GM19467 (cell line): Measurements from ENCODE around the gene ADAMTS17.

Experiments
- ATAC-seq: cut with Tn5 transposase; IDR thresholded peaks from one replicate; pipeline ENCODE4 v1.9.1; 2021; ENCODE audit warnings: mild to moderate bottlenecking, moderate library complexity; ENCODE audit not compliant: unreplicated experiment

ADAMTS17 gene

DNA sequence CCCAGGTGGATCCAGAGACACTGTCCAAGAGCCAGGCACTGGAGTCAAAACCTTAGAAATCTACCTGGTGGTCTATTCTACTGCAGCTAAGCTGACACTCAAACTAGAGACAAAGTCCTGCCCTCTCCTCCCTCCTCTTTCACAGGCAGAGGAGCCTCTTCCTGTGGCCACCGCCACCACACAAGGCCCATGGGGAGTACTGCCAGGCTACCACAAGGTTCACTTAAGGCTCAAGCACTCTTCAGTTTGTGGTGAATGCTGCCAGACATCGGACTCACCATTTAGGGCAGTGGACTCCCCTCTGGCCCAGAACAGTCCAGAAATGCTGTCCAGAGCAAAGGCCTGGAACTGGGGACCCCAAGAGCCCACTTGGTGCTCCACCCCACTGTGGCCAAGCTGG is 160.9 kb downstream of the ADAMTS17 start:
- no peak for ATAC-seq

DNA sequence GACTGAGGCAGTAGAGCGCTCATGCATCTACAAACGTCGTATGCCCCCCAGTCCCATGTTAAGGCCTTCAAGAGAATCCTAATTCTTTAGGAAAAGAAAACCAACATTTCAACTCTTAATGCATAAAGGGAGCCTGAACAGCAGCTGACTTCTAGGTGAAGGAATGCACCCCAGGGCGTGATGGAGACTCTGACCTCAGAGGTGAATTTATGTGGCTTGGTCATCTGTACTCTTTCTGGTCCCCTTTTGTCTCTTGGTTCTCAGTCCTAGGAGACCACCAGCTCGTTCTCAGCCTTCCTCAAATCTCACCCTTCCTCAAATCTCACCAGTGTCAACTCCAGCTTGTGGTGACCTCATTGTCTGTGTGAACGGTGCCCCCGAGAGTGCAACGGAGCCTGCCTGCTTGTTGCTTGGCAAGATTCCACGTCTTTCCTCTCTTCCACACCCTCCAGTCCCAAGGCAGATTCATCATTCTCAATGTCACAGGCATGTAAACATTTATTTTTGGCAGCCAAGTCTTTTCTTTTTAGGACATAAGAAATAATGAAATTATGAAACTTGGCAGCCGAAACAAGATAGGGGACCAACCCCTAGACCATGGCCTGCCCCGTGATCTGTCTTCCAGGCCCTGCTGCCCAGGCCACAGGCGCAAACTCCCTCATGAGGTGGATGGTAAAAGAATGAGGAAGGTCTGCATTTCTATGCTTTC is 166.2 kb downstream of the ADAMTS17 start:
- no peak for ATAC-seq

DNA sequence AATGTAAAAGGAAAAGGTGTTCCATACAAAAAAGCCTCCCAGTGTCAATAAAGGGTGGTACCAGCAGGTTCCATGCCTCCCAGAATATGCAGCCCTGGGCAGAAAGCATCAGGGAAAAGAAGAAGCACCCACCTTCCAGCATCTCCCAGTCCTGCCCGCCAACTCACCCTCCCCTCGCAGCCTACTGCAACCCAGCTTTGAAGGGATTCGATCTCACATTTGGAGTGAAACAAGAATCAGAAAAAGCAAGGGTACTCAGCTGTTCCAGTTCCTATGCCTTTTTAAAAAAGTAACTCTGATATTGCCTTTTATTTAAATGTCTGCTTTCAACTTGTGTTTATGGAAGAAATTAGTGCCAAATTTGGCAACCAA is 166.9 kb downstream of the ADAMTS17 start:
- no peak for ATAC-seq

DNA sequence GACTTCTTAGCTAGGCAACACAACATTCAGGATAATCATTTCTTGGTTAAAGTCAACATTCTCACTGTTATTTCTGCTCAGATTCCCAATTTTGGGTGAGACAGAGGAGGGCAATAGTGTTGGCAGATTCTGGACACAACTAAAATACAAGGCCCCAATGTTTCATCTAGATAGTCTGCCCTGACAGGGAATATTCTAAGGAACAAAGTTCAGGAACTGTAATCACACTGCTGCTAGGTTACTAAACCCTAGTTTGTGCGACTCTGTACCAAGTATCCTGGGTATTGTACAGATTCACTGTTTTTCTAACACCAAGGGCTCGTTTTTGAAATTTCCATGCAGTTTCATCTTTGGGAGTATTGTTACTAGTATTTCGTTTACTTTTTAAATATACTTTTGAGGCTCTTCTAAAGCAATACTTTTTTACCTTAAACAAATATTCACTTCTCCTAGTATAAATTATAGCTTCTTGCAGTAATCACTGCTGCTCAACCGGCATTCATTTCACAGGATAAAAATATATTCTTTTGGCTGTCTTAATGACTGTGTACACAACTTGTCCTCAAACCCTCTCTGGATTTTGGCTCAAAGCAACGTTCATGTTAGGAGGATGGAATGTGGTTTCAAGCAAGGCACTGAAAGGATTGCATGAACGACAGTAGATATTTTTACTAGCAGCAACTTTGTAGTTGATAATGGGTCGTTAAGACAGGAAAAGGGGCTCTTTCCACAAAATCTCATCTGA is 167.4 kb downstream of the ADAMTS17 start:
- ATAC-seq, result no peak

DNA sequence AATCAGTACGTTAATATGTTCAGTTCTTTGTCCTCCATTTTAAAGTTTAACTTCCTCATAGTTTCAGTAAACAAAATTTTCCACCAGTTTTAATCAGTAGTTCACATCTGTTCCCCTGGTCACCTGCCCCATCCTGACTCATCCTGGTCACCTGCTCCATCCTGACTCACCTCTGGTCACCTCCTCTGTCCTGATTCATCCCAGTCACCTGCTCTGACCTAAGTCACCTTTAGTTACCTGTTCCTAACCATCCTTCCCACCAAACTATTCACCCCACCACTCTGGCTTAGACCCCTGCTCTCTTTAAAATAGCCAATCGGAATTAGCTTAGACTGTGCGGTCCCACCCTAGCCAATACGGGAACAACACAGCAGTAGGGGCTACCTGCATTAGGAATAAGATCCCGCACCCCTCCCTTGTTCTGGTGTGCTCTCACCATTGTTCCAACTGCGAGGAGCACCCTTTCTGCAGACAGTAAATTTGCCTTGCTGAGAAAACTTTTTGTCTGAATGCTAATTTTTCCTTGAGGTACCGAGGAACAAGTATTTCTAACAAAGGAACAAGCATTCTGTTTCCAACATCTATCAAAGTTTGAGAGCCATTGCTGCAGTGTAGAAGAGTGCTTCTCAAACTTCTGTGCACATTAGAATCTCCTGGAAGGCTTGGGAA is 169.3 kb downstream of the ADAMTS17 start:
- ATAC-seq, result no peak

DNA sequence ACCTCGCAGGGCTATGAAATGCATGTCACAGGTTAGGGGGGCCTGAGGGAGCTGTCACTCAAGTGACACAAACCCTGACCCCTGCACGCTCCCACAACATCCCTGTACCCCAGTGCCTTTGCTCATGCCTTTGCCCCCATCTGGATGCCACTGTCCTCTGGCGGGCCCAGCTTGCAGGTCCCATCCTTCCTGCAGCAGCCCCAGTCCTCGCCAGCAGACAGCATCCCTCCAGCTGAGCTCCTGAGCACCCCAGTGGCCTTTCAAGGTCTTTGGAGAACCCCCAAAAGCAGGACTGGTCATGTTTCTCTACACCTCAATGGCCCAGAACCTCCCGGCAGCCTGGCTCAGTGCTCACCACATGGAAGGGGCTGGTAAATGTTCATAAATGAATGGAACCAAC is 170.4 kb downstream of the ADAMTS17 start:
- ATAC-seq, result no peak

DNA sequence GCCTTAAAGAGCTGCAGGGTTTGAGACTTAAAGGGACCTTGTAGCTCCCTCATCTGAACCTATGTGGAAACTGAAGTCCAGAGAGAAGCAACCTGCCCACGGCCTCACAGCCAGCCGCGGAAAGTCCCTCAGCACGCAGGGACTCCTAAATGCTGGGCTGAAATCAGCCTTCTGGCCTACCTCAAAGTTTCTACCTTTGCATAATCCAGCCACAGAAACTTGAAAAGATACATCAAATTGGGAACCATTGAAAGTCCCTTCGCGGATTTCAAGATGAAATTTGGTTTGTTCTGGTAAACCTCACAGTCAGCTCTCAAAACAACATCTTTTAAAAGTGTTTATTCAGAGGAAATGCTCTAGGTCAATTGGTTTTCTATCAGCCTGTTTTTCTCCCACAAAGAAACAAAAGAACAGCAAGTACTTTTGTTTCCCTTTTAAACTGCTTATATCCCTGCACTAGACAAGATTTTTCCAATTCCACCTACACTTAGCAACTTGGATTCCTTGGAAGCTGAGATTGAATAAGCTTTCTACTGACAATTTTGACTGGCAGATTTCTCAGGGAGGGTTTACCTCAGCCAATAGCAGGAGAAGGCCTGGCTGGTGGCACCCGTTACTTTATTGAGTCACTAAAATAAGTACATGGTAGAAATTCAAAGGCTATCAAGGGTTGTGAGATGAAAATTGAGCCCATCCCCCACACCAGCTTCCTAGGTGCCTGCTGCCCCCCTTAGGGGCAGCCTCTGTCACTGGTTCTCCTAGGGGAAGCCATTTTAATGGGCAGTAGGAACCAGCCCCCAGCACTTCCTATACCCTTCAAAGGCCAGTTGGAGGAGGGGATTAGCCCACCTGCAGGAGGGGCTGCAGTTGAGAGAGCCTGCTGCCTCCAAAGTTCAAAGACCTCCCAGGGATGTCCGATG is 171.2 kb downstream of the ADAMTS17 start:
- no peak for ATAC-seq

DNA sequence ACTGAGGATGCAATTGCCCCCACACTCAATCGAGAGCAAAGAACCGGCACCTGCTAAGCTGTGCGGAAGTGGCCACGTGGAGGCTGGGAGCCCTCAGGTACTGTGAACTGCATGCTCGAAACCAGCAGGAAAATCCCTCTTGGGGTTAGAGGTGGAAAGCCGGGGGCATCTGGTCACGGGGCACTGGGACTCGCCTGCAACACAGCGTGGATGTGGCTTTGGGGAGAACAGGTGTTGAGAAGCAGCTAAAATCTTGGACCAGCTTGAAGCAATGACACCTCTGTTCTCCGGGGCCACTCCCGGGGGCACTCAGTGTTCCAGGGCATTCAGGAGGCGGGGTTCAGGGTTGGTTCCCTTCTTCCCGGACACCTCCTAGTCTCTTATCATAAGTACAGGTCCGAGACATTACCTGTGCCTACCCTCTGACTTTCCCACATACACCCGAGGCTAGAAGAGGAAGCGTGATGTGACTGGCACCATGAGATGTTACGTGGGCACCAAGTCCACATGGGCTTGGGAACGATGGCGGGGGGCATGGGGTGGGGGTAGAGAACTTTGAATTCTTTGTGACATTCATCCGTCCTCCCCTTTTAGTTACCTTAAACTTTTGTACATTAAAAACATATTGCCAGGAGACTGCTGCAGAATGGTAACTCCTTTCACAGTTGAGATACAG is 172.0 kb downstream of the ADAMTS17 start:
- ATAC-seq, result no peak

DNA sequence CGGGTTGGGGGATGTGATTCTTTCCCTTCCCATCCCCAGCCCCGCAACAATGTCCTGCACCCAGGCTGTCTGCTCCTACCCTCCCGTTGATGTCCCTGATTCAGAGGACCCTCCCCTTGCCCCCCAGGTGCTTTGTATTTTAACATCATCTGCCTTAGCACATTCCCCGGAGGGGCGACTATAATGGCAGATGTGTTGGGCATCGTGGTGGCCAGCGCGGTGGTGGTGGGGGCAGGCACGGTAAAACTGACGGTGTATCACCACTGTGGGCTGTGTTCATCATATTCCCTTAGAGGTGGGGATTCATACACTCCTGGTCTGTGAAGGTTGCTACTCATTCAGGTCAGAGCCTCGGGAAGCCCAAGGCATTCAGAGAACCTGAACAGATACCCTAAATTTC is 173.0 kb downstream of the ADAMTS17 start:
- ATAC-seq, result no peak

DNA sequence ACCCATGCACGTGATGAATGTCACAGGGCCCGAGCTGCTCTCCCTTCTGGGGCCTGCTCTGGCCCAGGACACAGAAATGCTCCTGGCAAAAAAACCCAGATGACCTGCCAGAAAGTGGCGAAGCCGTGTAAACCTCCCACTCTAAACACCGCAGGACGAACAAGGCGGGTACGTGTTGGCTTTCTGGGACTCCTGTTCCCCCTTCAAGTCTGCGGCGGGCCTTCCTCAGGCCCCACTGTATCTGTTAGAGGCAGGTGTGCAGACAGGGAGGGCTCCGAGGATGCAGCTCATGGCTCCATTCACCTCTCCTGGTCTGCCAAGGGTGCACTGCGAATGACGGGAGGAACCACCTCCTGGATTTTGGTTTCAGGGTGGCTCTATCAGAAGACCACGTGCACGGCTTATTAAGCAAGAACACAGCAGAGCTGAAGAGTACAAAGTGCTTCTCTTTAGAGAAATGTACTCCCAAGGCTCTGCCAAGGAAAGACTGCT is 173.8 kb downstream of the ADAMTS17 start:
- no peak for ATAC-seq

DNA sequence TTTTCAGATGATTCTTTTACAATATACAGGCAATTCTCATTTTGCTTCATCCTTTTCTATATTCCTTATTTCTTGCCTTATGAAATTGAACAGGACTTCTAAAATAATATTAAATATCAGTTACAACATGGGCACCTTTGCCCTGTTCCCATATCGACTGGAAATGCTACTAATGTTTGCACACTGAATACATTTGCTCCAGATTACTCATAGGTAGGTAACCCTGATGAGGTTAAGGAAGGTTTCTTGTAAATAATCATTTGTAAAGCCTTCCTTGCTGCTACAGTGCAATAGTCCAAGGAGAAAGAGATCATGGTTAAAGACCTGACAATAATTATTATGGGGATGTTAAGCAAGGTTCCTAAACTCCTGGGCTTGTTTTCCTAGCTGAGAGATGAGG is 175.5 kb downstream of the ADAMTS17 start:
- ATAC-seq, result no peak

DNA sequence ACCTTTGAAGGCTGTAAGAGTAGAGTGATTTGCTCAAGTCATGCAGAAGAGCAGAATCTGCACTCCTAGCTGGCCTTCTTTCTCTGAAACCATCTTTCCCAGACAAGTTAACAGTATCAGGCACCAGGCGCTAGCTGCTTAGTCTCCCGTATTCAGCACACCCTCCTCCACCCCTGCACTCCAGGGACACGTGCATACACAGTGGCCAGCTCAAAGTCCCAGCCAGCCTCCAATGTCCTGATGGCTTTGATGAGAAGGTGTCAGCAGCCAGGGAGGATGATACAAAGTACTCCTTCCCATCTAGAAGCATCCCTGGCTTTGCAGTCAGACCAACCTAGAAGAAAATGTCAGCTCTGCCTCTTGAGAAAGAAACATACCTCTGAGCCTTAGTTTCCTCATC is 177.8 kb downstream of the ADAMTS17 start:
- ATAC-seq, result no peak

DNA sequence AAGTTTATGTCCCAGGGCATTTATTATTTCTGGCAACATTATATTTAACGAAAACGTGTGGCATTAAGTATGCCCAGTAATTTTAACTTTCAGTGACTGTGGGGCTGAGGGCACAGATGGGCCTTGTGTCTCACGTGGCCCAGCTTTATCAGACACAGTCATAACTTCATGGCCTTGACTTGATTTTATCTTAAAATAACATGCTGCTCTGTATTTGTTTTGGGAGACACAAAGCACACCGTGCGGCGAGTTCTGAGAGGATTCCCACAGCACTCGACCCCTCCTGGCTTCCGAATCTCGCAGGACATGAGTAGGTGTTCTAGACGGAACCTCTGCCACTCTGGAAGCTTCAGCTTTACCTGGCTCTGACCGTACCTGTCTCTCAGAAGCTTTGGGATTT is 180.8 kb downstream of the ADAMTS17 start:
- ATAC-seq, result no peak

DNA sequence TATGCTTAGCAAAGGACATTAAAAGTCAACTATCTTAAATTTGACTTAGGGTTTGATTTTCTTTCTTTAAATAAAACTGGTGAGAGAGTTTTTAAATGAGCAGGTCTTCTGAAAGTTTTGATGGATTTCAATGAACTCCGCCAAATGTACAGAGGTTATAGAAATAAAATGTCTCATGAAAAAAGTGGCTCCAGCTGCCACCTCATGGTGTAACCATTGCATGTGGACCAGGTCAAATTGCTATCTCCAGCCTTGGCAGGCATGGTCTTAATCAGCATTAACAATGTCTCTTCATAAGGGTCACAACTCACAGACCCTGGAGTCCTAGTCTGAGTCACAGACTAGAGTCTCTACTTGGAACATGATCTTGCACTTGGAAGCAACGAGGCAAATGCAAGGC is 182.3 kb downstream of the ADAMTS17 start:
- no peak for ATAC-seq

DNA sequence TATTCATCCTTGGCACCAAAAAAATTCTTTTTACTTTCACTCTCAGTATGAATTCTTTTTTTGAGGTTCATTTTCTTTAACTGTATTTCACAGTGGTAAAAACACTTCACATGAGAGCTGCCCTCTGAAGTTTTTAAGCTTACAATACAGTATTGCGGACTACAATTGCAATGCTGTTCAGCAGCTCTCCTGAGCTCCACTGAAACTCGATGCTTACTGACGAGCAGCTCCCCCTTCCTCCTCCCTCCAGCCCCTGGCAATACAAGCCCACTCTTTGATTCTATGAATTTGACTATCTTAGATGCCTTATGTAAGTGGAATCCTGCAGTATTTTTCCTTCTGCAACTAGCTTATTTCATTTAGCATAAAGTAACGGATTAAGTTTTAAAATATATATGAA is 183.4 kb downstream of the ADAMTS17 start:
- ATAC-seq, result no peak

DNA sequence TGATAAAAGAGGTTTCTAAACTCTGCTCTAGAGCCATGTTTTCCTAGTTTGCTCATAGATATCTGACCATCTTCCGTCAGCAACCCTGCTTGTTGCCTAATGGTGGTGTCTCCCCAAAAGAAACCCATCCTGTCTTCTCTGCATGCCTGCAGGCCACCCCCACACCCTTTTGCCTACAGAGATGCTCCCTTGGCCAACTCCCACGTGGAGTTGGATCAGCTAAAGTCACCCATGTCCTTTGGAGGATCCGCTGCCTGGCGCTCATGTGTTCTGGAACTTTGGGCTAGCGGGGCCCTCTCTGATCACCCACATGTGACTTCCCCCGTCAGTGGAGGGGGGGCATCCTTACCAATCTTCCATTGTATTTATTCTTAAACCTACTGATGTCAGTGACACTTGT is 185.6 kb downstream of the ADAMTS17 start:
- ATAC-seq, result no peak

DNA sequence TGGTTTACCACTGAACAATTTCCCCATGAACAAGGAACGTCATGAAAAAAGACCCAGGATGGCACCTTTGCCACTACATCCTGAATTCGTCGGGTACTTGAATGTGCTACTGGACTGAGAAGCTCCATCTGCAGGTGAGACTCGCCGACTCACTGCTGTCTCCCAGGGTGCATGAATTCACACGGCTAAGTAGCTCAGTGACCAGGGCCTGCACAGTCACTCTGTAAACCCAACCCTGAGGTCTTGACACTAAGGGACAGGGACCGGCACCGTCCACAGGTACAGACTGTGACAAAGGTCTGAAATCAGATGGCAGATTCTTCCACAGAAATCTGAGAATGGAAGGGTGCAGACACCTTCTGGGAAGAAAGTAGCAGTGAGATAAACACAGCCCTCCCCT is 187.4 kb downstream of the ADAMTS17 start:
- ATAC-seq, result no peak

DNA sequence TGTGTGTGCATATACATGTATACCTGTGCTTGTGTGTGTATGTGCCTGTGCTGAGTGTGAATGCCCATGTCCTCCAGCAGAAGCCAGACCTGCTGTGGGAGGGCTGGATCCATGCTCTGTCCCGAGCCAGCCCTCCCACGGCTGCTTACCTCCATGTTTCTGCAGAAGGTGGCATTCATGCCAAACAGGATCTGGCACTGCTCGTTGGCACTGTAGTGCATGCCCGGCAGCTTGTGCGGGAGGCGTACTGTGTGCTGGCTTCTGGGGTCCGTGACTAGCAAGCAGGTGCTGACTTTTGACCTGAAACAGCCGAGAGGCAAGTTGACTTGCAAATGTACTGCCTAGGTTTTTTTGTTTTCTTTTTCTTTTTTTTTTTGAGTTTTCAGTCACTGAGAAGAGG is 189.3 kb downstream of the ADAMTS17 start:
- ATAC-seq, result no peak

DNA sequence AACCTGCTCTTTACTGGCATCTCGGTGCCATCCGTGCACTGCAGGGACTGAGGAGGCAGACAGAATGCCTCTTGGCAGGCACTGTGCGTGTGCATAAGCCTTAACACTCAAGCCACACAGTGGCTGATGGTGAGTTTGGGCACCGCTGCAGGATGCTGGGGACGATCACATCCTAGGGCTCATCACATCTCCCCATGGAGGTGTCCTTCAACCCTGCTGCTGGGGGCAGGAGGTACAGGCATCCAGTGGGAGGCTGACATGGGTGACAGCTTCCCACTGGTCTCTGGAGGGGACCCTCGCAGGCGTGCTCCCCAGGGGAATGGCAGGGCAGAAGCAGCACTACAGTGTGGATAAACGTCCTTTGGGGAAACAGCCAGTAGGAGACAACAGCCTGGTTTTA is 190.9 kb downstream of the ADAMTS17 start:
- no peak for ATAC-seq

DNA sequence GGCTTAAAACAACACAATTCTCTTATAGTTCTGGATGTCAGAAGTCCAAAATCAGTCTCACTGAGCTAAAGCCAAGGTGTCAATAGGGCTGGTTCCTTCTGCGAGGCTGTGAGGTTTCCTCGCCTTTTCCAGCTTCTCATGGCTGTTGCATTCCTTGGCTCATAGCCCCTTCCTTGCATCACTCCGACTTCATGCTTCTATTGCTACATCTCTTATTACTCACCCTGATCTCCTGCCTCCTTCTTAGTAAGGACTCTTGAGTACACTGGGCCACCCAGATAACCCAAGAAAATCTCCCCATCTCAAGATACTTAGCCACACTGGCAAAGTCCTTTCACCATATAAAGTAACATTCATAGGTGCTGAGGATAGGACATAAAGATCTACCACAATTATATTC is 193.9 kb downstream of the ADAMTS17 start:
- no peak for ATAC-seq
